Panc1 (cell line): ENCODE measurements around the gene TBC1D9B. TPM values are rescaled to one million over a fixed set of nuclear protein-coding genes. Genes with fewer than 3 reads are reported as not detected.

ENCODE experiments used
- ATAC-seq: fragments of 200-7000 bp; cut with Tn5 transposase; 2 replicates; pipeline ENCODE4 v1.9.1; 2020; ENCODE audit warnings: mild to moderate bottlenecking, moderate library complexity
- BruUV-seq: library from RNA; stranded (reverse); fragments of 400-500 nt; replicated peaks from 2 replicates; lab custom pipeline; 2021; lab: Mats Ljungman, UMichigan
- CTCF ChIA-PET: fragments of 300-600 bp; sonication (Branson Sonifier 250); formaldehyde crosslinking; loops from one replicate; lab custom pipeline; 2022; ENCODE audit warnings: antibody characterized with exemption; lab: Charles Lee
- POLR2A ChIA-PET: fragments of 300-600 bp; sonication (Branson Sonifier 250); formaldehyde crosslinking; loops from one replicate; lab custom pipeline; 2022; ENCODE audit warnings: antibody characterized with exemption; lab: Charles Lee
- DNase-seq: peaks from one replicate; pipeline ENCODE4 v3.0.0-alpha.2; 2010; ENCODE audit warnings: low read depth, low spot score
- H3K27ac ChIP-seq: 2 replicates; pipeline ENCODE4 v1.5.1; 2011; ENCODE audit warnings: mild to moderate bottlenecking, low read length, inconsistent platforms
- H3K27me3 ChIP-seq: fragments of 200-500 bp; sonication (Bioruptor generic); 2 replicates; pipeline ENCODE4 v1.6.0; 2014; ENCODE audit warnings: low read length, inconsistent platforms; ENCODE audit not compliant: control insufficient read depth, insufficient read depth
- H3K36me3 ChIP-seq: fragments of 200-500 bp; sonication (Bioruptor generic); 2 replicates; pipeline ENCODE4 v1.5.1; 2014; ENCODE audit warnings: inconsistent platforms, mild to moderate bottlenecking, low read length, moderate library complexity; ENCODE audit not compliant: control insufficient read depth, insufficient read depth
- H3K4me1 ChIP-seq: 2 replicates; pipeline ENCODE4 v1.5.1; 2011; ENCODE audit warnings: inconsistent platforms, mild to moderate bottlenecking, low read length, moderate library complexity; ENCODE audit not compliant: control insufficient read depth, insufficient read depth
- H3K4me3 ChIP-seq, 2 experiments: 2 replicates each; pipeline ENCODE4 v1.5.1; 2011 to 2012; ENCODE audit warnings: low read depth in 2 of 2, low read length in 2 of 2, mild to moderate bottlenecking in 2 of 2, inconsistent platforms in 1 of 2, moderate library complexity in 1 of 2
- H3K9me3 ChIP-seq: fragments of 200-500 bp; sonication (Bioruptor generic); 2 replicates; pipeline ENCODE4 v1.5.1; 2014; ENCODE audit warnings: low read depth, mild to moderate bottlenecking, inconsistent platforms, low read length, moderate library complexity; ENCODE audit not compliant: control insufficient read depth, insufficient read depth
- CTCF ChIP-seq: fragments of 450-650 bp; IDR thresholded peaks from 2 replicates; pipeline ENCODE4 v1.5.1; 2017; ENCODE audit warnings: mild to moderate bottlenecking
- POLR2AphosphoS5 ChIP-seq: IDR thresholded peaks from 2 replicates; pipeline ENCODE4 v1.6.1; 2012; ENCODE audit warnings: mild to moderate bottlenecking, low read depth, low read length, moderate library complexity
- SIN3A ChIP-seq: IDR thresholded peaks from 2 replicates; pipeline ENCODE4 v1.6.1; 2012; ENCODE audit warnings: low read depth, mild to moderate bottlenecking, low read length, moderate library complexity, borderline replicate concordance; ENCODE audit not compliant: insufficient read depth
- TCF7L2 ChIP-seq: IDR thresholded peaks from 2 replicates; pipeline ENCODE4 v1.6.1; 2011; ENCODE audit warnings: mild to moderate bottlenecking, low read depth, low read length, inconsistent platforms
- in situ Hi-C: cut with HindIII; loops from 2 replicates; pipeline ENCODE4 v1.10.0; 2016; ENCODE audit warnings: low sequenced_read_pairs, low pct_unique_long_range_greater_than_20kb
- intact Hi-C: fragments of 100-400 bp; cut with micrococcal nuclease; formaldehyde crosslinking; loops from one replicate; pipeline ENCODE4 v1.10.0; 2022; ENCODE audit not compliant: unreplicated experiment
- total RNA-seq: library from RNA; stranded (reverse); gene quantifications from one replicate; pipeline ENCODE4 v1.2.1, GENCODE V29; 2021; ENCODE audit not compliant: unreplicated experiment
- TF ChIP-seq, protein P1 (sequence below), 2 experiments: IDR thresholded peaks; 2 replicates each; pipeline ENCODE4 v1.6.1; 2011 to 2012; ENCODE audit warnings: low read depth in 2 of 2, control low read depth in 1 of 2, low read length in 1 of 2, mild to moderate bottlenecking in 1 of 2, moderate library complexity in 1 of 2; ENCODE audit not compliant: insufficient read depth in 1 of 2

Gene TBC1D9B
- total RNA-seq, 1 experiment from 2014 or later: 131 TPM

- H3K4me1 ChIP-seq: peaks cover 73% of the 10 kb centered on the region
- peak overlapping the region; percentile 73 to 95 for H3K4me3 ChIP-seq
- TF ChIP-seq, protein P1, sequence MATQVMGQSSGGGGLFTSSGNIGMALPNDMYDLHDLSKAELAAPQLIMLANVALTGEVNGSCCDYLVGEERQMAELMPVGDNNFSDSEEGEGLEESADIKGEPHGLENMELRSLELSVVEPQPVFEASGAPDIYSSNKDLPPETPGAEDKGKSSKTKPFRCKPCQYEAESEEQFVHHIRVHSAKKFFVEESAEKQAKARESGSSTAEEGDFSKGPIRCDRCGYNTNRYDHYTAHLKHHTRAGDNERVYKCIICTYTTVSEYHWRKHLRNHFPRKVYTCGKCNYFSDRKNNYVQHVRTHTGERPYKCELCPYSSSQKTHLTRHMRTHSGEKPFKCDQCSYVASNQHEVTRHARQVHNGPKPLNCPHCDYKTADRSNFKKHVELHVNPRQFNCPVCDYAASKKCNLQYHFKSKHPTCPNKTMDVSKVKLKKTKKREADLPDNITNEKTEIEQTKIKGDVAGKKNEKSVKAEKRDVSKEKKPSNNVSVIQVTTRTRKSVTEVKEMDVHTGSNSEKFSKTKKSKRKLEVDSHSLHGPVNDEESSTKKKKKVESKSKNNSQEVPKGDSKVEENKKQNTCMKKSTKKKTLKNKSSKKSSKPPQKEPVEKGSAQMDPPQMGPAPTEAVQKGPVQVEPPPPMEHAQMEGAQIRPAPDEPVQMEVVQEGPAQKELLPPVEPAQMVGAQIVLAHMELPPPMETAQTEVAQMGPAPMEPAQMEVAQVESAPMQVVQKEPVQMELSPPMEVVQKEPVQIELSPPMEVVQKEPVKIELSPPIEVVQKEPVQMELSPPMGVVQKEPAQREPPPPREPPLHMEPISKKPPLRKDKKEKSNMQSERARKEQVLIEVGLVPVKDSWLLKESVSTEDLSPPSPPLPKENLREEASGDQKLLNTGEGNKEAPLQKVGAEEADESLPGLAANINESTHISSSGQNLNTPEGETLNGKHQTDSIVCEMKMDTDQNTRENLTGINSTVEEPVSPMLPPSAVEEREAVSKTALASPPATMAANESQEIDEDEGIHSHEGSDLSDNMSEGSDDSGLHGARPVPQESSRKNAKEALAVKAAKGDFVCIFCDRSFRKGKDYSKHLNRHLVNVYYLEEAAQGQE (IDR thresholded peaks at IDR 0.05; ENCODE audit: insufficient read depth in 1 of 2, low read depth in 2 of 2, low read length in 1 of 2): no peak
- TF ChIP-seq SIN3A: no peak
- no peak for TF ChIP-seq TCF7L2
- TF ChIP-seq POLR2AphosphoS5: no peak
- TF ChIP-seq CTCF: no peak
- intact Hi-C loops: no loop called here
- in situ Hi-C loops: no loop called here
- H3K27ac ChIP-seq: peak overlapping the region; percentile 62; the same call in 1 of the 2 replicates
- POLR2A ChIA-PET: no interaction called here
- no peaks in the 10 kb centered on the region for H3K9me3 ChIP-seq
- H3K36me3 ChIP-seq: peaks cover 15% of the 10 kb centered on the region
- no TSS peak for BruUV-seq
- DNase-seq (no peak), ATAC-seq (no peak)
- CTCF ChIA-PET: no interaction called here
- no peaks in the 10 kb centered on the region for H3K27me3 ChIP-seq
Measured at GRCh38 chr5:179824745-179825112, 83.0 kb downstream of the TBC1D9B start.

GRCh38 chr5:179823937-179824744 lies 83.6 kb downstream of the TBC1D9B start:
- BruUV-seq: no TSS peak
- Histone ChIP-seq H3K27ac (peak overlapping the region; percentile 62; the same call in 1 of the 2 replicates), H3K4me3 (peak overlapping the region; percentile 73 to 95), H3K4me1 (peaks cover 74% of the 10 kb centered on the region), H3K27me3 (no peaks in the 10 kb centered on the region), H3K9me3 (no peaks in the 10 kb centered on the region), H3K36me3 (peaks cover 12% of the 10 kb centered on the region)
- CTCF ChIA-PET: no interaction called here
- DNase-seq: no peak
- intact Hi-C loops: no loop called here
- TF ChIP-seq POLR2AphosphoS5 (peak; percentile 33; the same call in 1 of the 2 replicates), TCF7L2 (no peak), CTCF (no peak), SIN3A (no peak)
- TF ChIP-seq, protein P1 (IDR thresholded peaks at IDR 0.05; ENCODE audit: insufficient read depth in 1 of 2, low read depth in 2 of 2, low read length in 1 of 2): no peak
- POLR2A ChIA-PET: no interaction called here
- no peak for ATAC-seq
- in situ Hi-C loops: no loop called here
